ENCODE data around the gene SYT4.
A peak's percentile ranks its signal among the peaks of the same experiment; 100 is the strongest.

Gene SYT4

DNA sequence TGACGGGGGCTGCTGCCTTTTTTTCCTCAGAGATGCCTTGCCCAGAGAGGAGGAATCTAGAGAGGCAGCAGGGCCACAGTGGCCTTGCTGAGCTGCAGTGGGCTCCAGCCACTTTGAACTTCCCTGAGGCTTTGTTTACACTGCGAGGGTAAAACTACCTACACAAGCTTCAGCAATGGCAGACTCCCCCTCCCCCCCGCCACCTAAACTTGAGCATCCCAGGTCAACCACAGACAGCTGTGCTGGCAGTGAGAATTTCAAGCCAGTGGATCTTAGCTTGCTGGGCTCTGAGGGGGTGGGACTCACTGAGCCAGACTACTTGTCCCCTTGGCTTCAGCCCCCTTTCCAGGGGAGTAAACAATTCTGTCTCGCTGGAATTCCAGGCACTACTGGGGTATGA lies 11.8 kb downstream of the SYT4 start:
- no peak for TF ChIP-seq ZFX (IDR thresholded peaks at IDR 0.05; ENCODE audit: borderline replicate concordance)
- TF ChIP-seq, protein P1, sequence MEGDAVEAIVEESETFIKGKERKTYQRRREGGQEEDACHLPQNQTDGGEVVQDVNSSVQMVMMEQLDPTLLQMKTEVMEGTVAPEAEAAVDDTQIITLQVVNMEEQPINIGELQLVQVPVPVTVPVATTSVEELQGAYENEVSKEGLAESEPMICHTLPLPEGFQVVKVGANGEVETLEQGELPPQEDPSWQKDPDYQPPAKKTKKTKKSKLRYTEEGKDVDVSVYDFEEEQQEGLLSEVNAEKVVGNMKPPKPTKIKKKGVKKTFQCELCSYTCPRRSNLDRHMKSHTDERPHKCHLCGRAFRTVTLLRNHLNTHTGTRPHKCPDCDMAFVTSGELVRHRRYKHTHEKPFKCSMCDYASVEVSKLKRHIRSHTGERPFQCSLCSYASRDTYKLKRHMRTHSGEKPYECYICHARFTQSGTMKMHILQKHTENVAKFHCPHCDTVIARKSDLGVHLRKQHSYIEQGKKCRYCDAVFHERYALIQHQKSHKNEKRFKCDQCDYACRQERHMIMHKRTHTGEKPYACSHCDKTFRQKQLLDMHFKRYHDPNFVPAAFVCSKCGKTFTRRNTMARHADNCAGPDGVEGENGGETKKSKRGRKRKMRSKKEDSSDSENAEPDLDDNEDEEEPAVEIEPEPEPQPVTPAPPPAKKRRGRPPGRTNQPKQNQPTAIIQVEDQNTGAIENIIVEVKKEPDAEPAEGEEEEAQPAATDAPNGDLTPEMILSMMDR (IDR thresholded peaks at IDR 0.05): no peak
- H3K27ac ChIP-seq: peak overlapping the region; percentile 42

DNA sequence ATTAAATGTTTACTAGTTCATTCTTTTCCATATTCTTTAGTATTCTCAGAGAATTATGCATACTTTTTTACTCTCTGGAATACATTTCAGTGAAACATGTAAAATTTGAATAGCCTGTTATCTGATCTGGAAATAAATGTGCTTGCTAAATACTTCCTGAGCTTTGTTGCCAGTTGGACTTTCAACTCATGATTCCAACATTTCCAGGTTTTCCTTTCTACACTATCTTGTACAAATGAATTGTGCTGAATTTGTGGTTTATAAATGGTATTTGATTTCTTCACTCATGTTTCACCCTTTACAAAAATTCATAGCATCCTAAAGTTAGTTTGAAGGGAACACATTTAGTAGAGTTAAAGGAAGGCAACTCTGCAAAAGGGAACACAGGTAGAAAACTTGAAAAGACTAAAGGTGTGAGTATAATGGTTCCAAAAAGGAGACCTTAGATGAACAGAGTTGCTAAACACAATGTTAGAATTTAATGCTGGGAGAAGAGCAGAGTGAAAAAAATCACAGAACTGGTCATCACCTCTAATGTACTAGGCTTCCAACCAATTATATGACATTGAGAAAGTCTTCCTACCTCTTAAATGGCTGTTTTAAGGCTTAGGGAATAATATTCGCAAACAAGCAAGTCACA lies 28.6 kb downstream of the SYT4 start:
- no peak overlapping the region for H3K27ac ChIP-seq
- TF ChIP-seq ZFX (IDR thresholded peaks at IDR 0.05; ENCODE audit: borderline replicate concordance): no peak
- TF ChIP-seq, protein P1 (IDR thresholded peaks at IDR 0.05): no peak

DNA sequence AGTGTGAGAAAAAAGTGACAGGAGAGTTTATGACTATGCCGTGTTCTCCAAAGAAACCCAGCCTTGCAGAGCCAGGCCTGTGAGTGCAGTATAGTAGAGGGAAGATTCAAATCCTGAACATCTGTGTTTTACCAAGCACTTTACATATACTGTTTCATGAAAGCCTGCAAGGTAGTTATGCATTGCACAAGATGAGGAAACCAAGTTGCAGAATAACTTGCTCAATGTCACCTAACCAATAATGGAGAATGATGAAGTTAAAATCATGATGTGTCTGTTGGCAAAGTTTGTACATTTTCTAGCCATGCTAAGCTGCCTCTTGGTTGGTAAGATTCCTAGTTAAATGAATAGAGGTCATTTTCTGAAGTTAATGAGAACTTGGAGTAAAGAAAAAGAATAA lies 29.3 kb downstream of the SYT4 start:
- no peak overlapping the region for H3K27ac ChIP-seq
- no peak for TF ChIP-seq ZFX (IDR thresholded peaks at IDR 0.05; ENCODE audit: borderline replicate concordance)
- TF ChIP-seq, protein P1 (IDR thresholded peaks at IDR 0.05): no peak

DNA sequence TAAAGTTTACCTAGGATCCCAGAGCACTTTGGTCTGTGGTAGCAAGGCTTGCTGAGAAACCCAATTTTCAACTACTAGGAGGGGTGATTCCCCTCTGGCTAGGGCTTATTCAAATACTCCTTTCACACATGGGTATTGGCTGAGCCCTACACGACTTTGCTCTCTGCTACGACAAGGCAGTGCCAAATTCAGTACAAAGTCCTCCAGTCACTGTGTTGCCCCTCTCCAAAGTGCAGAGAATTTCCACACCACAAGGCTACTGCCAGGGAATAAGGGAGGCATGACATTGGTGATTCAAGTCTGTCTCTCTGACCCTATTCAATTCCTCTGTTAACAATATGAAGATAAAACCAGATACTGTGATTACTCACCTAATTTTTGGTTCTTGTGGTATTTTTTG lies 38.9 kb downstream of the SYT4 start:
- no peak overlapping the region for H3K27ac ChIP-seq
- no peak for TF ChIP-seq ZFX (IDR thresholded peaks at IDR 0.05; ENCODE audit: borderline replicate concordance)
- TF ChIP-seq, protein P1 (IDR thresholded peaks at IDR 0.05): no peak

DNA sequence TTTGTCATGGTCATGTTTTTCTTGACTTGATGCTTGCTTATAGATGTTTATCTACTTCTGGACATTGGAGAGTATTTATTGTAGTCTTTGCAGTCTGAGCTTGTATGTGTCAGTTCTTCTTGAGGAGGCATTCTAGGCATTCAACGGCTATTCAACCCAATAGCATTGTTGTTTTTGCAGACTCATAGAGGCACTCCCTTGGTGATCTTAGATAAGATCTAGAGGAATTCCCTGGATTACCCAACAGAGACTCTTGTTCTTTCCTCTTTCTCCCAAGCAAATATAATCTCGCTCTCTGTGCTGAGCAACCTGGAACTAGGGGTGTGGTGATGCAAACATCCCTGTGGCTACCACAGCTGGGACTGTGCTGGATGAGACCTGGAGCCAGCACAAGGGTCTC lies 40.4 kb downstream of the SYT4 start:
- no peak overlapping the region for H3K27ac ChIP-seq
- TF ChIP-seq, protein P1 (IDR thresholded peaks at IDR 0.05): no peak
- TF ChIP-seq ZFX (IDR thresholded peaks at IDR 0.05; ENCODE audit: borderline replicate concordance): no peak

DNA sequence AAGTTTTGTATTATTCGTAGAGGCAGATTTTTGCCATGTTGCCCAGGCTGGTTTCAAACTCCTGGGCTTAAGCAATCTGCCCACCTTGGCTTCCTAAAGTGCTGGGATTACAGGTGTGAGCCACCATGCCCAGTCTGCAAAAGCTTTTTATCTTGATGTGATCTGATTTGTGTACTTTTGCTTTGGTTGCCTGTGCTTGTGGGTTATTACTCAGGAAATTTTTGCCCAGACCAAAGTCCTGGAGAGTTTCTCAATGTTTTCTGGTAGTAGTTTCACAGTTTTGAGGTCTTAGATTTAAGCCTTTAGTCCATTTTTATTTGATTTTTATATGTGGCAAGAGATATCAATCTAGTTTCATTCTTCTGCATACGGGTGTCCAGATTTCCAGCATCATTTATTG lies 42.4 kb downstream of the SYT4 start:
- no peak for TF ChIP-seq ZFX (IDR thresholded peaks at IDR 0.05; ENCODE audit: borderline replicate concordance)
- TF ChIP-seq, protein P1 (IDR thresholded peaks at IDR 0.05): no peak
- H3K27ac ChIP-seq: no peak overlapping the region

DNA sequence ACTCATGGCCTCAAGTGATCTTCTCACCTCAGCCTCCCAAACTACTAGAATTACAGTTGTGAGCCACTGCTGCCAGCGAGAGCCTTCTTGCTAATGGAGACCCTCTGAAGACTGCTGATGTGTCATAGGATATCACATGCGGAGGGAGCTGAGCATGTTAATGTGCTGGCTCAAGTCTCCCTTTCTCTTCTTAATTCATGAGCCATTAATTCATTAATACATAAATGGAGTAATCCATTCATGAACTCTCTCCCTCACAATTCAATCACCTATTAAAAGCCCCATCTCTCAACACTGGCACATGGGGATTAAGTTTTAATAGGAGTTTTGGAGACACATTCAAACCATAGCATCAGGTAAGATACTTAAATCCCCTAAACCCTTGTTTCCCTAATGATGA lies 54.8 kb downstream of the SYT4 start:
- TF ChIP-seq ZFX (IDR thresholded peaks at IDR 0.05; ENCODE audit: borderline replicate concordance): no peak
- TF ChIP-seq, protein P1 (IDR thresholded peaks at IDR 0.05): no peak
- no peak overlapping the region for H3K27ac ChIP-seq
